ENCODE measurements around the gene ADGRA1.

ADGRA1 gene, protein sequence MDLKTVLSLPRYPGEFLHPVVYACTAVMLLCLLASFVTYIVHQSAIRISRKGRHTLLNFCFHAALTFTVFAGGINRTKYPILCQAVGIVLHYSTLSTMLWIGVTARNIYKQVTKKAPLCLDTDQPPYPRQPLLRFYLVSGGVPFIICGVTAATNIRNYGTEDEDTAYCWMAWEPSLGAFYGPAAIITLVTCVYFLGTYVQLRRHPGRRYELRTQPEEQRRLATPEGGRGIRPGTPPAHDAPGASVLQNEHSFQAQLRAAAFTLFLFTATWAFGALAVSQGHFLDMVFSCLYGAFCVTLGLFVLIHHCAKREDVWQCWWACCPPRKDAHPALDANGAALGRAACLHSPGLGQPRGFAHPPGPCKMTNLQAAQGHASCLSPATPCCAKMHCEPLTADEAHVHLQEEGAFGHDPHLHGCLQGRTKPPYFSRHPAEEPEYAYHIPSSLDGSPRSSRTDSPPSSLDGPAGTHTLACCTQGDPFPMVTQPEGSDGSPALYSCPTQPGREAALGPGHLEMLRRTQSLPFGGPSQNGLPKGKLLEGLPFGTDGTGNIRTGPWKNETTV

DNA sequence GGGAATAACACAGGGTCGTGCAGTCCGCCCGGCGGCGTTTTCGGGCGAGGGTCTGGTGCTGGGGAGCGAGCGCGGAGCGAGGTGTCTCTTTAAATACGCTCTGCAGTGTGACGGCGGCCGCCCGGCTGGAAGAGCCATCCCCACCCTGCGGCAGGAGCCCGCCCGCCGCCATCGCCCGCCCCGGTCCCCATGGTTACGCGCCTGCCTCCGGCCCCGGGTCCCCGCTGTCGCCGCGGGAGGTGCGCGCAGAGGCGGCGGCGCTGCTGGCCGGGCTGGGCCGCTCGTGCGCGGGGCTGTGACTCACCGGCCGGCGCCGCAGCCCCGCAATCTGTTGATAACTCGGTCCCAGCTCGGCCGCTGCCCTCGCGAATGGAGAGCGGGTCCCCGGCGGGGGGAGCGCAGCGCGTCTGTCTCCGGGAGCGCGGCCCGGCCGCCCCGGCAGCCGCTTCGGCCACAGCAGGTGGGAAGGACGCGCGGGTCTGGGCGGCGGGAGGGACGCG is at the start of gene ADGRA1:
ADGRA1 (plus strand) TSS at position 246 of the 500 bp plus-strand sequence. CDS start 986 bp downstream, outside the sequence.
- H3K4me3 ChIP-seq (replicated peaks; ENCODE audit: low read depth, low read length) = no peak within 1 kb of the TSS
- DNase-seq (ENCODE audit: low read depth) = no peak
- TF ChIP-seq, protein P1, sequence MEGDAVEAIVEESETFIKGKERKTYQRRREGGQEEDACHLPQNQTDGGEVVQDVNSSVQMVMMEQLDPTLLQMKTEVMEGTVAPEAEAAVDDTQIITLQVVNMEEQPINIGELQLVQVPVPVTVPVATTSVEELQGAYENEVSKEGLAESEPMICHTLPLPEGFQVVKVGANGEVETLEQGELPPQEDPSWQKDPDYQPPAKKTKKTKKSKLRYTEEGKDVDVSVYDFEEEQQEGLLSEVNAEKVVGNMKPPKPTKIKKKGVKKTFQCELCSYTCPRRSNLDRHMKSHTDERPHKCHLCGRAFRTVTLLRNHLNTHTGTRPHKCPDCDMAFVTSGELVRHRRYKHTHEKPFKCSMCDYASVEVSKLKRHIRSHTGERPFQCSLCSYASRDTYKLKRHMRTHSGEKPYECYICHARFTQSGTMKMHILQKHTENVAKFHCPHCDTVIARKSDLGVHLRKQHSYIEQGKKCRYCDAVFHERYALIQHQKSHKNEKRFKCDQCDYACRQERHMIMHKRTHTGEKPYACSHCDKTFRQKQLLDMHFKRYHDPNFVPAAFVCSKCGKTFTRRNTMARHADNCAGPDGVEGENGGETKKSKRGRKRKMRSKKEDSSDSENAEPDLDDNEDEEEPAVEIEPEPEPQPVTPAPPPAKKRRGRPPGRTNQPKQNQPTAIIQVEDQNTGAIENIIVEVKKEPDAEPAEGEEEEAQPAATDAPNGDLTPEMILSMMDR (IDR thresholded peaks at IDR 0.05; ENCODE audit: low read length, missing control alignments) = no peak

DNA sequence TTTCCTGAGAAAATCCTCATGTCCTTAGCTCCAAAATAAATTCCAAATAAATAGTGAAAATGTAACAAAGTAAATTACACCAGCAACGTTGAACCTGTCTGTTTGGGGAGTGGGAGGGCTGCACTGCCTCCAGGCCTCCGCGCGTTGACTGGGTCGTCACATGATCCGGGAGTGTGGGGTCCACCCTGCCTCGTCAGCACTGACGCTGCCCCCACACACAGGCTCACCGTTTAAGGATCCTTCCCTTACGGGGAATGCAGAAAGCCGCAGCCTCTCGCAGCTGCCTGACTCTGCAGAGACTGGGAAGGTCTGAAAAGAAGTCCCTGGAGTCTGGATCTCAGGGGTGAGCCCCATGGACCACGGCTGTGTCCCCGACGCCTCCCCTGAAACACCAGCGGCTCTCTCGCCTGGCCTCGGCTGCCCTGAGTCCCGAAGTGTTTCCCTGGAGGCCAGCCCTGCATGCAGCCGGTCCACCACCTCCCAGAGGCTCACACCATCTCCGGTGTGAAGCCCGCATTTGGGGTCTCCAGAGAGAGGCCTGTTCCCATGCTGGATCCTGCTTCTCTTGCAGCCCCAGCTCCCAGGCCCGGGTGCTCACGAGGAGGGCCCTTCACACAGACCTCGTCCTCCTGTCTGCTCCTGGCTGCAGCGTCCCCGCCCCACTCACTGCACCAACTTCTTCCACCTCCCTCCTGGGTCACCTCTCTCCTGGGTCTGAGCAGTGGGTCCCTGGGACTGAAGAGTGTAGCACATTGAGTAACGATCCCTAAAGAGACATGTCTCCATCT is 49.5 kb upstream of the ADGRA1 start:
- TF ChIP-seq, protein P1 (IDR thresholded peaks at IDR 0.05; ENCODE audit: low read length, missing control alignments) = no peak
- no peak overlapping the region for H3K4me3 ChIP-seq (replicated peaks; ENCODE audit: low read depth, low read length)
- no peak for DNase-seq (ENCODE audit: low read depth)

DNA sequence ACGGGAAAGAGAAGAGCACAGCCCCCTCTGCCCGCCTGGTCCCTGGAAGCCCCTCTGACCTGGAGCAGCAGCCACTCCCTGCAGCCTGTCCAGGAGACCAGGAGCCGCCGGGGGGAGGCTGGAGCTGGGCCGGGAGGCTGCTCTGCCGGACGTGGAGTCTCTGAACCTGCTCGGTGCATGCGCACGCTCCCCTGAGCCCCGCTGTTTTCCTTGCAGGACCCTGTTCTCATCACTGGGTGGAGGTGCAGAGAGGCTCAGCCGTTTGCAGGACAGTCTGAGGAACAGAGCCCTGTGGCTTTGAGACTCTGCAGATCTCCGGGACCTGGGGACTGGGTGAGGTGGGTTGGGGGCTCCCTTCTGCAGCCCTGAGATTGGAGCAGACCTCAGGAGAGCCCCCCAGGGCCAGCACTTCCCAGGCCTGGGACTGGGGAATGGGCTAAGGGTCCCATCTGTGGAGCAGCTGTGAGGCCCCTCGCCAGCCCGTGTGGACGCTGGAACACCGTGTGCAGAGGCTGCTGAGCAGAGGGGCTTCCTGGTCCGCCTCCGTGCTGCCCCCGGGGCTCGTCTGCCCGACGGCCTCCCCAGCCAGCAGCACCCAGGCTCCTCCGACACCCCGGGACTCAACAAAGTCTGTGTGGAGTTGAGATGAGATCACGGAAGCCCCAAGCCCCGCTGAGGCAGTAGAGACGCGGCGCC is 48.5 kb upstream of the ADGRA1 start:
- no peak for DNase-seq (ENCODE audit: low read depth)
- H3K4me3 ChIP-seq (replicated peaks; ENCODE audit: low read depth, low read length) = no peak overlapping the region
- TF ChIP-seq, protein P1 (IDR thresholded peaks at IDR 0.05; ENCODE audit: low read length, missing control alignments) = no peak

DNA sequence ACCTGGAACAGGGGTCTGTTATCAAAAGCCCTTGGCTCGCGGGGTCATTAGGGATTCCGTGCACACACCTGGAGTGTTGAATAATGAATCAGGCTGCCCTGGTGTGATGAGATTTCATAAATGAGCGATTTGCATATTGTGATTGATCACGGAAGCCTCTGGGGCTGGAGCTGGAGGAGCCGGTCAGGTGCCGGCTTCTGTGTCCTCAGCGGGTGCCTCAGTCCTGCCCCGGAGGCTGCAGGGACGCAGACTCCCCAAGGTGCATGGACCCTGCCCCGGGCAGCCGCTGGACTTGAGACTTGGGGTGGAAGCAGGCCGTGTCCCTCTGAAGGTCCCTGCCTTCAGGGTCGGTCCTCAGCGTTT is 47.9 kb upstream of the ADGRA1 start:
- TF ChIP-seq, protein P1 (IDR thresholded peaks at IDR 0.05; ENCODE audit: low read length, missing control alignments) = no peak
- DNase-seq (ENCODE audit: low read depth) = no peak
- no peak overlapping the region for H3K4me3 ChIP-seq (replicated peaks; ENCODE audit: low read depth, low read length)

DNA sequence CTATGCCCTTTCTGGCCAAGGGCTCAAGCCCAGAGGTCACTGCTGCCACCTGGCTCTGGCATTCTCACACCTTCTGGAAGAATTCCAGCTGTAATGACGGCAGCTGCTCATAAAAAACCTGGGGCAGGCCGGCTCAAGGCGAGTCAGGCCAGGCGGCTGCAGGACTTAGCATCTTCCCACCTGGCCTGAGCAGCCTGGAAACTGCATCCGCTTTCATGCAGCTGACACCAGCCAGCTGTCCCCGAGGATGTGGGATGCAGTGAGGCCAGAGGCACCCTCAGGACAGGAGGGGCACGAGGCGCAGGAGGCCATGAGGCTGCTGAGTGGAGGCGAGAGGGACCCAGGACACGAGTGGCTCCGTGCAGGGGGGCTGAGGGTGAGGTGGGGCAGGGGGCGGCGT is 47.5 kb upstream of the ADGRA1 start:
- no peak for DNase-seq (ENCODE audit: low read depth)
- H3K4me3 ChIP-seq (replicated peaks; ENCODE audit: low read depth, low read length) = no peak overlapping the region
- TF ChIP-seq, protein P1 (IDR thresholded peaks at IDR 0.05; ENCODE audit: low read length, missing control alignments) = no peak

DNA sequence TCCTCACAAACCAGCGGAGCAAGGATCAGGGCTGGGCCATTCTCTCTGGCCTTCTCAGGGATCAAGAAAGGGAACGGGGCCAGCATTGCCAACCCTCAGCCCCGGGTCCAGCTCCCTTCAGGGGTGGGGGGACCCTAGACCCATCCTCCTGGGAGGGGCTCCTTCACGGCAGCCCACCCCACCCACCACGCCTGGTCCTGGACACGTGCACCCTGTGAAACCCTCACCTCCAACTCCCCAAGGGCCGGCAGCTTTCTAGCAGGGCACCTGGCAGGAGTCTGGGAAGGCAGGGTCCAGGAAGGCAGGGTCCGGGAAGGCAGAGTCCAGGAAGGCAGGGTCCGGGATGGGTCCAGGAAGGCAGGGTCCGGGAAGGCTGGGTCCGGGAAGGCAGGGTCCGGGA is 46.6 kb upstream of the ADGRA1 start:
- H3K4me3 ChIP-seq (replicated peaks; ENCODE audit: low read depth, low read length) = no peak overlapping the region
- TF ChIP-seq, protein P1 (IDR thresholded peaks at IDR 0.05; ENCODE audit: low read length, missing control alignments) = no peak
- no peak for DNase-seq (ENCODE audit: low read depth)

All from fibroblast of pulmonary artery (primary cell).